HepG2 (cell line): ENCODE results near the gene PNMA8B. TPM values are rescaled to one million over a fixed set of nuclear protein-coding genes. Genes with fewer than 3 reads are reported as not detected.

Experiments used
- ATAC-seq: fragments of 200-7000 bp; cut with Tn5 transposase; 3 replicates; pipeline ENCODE4 v1.9.1; 2020; ENCODE audit warnings: mild to moderate bottlenecking, moderate library complexity
- BruUV-seq: library from RNA; stranded (reverse); fragments of 400-500 nt; replicated peaks from 2 replicates; lab custom pipeline; 2021; lab: Mats Ljungman, UMichigan
- CTCF ChIA-PET: fragments of 300-600 bp; formaldehyde crosslinking; extraction: SDS; loops from one replicate; lab custom pipeline; 2021; ENCODE audit warnings: low total read pairs, inconsistent platforms, low intra/inter-chr PET ratio; lab: Yijun Ruan, JAX
- POLR2A ChIA-PET: fragments of 350-600 bp; sonication (Branson Sonifier 250); formaldehyde crosslinking; loops from one replicate; lab custom pipeline; 2020; ENCODE audit warnings: antibody characterized with exemption, inconsistent platforms; lab: Yijun Ruan, JAX
- DNase-seq: peaks from one replicate; pipeline ENCODE4 v3.0.0-alpha.2; 2015; ENCODE audit warnings: low spot score
- FAIRE-seq: peaks from 3 replicates; lab custom pipeline; 2011; peaks lifted over from hg19 to GRCh38; lab: Jason Lieb, UNC
- H2AFZ ChIP-seq: one replicate; pipeline ENCODE4 v1.6.1; 2011; ENCODE audit warnings: low read length, inconsistent platforms
- H3K27ac ChIP-seq: fragments of 300-600 bp; 3 replicates; pipeline ENCODE4 v1.8.0; 2011; ENCODE audit warnings: mixed run types, mild to moderate bottlenecking, mixed read lengths, low read length, inconsistent platforms; ENCODE audit not compliant: insufficient read depth; ENCODE audit errors: extremely low read length
- H3K27me3 ChIP-seq, 2 experiments: fragments of 200-600 bp in 1 of 2; 2 replicates in 1 of 2; 3 replicates in 1 of 2; pipeline versions ENCODE4 v1.6.0 to v1.8.0; 2011; ENCODE audit warnings: low read length in 2 of 2, mild to moderate bottlenecking in 2 of 2, moderate library complexity in 2 of 2, inconsistent platforms in 1 of 2; ENCODE audit not compliant: insufficient read depth in 2 of 2, control insufficient read depth in 1 of 2
- H3K36me3 ChIP-seq, 2 experiments: fragments of 200-600 bp in 1 of 2; replicated peaks in 1 of 2; 2 replicates in 1 of 2; 3 replicates in 1 of 2; pipeline versions ENCODE4 v1.5.1 to v1.8.0; 2011; ENCODE audit warnings: low read length in 2 of 2, inconsistent platforms in 1 of 2; ENCODE audit not compliant: insufficient read depth in 2 of 2, control insufficient read depth in 1 of 2
- H3K4me1 ChIP-seq: 2 replicates; pipeline ENCODE4 v1.5.1; 2012; ENCODE audit warnings: low read length, inconsistent platforms; ENCODE audit not compliant: insufficient read depth
- H3K4me2 ChIP-seq: 2 replicates; pipeline ENCODE4 v1.6.0; 2011; ENCODE audit warnings: low read depth, low read length, inconsistent platforms
- H3K4me3 ChIP-seq, 3 experiments: fragments of 200-600 bp in 1 of 3; sonication (generic), shearing (Covaris generic) in 1 of 3; replicated peaks in 1 of 3; 2 replicates each; pipeline ENCODE4 v1.5.1; 2011 to 2016; ENCODE audit warnings: low read length in 3 of 3, inconsistent platforms in 2 of 3, low read depth in 2 of 3, mild to moderate bottlenecking in 2 of 3, control low read depth in 1 of 3, mixed read lengths in 1 of 3; ENCODE audit not compliant: insufficient read depth in 1 of 3
- H3K79me2 ChIP-seq: one replicate; pipeline ENCODE4 v1.6.1; 2011; ENCODE audit warnings: low read length, inconsistent platforms; ENCODE audit not compliant: insufficient read depth
- H3K9ac ChIP-seq: 2 replicates; pipeline ENCODE4 v1.6.0; 2011; ENCODE audit warnings: mild to moderate bottlenecking, low read depth, low read length, inconsistent platforms; ENCODE audit not compliant: insufficient read depth
- H3K9me3 ChIP-seq: 2 replicates; pipeline ENCODE4 v1.5.1; 2012; ENCODE audit warnings: mild to moderate bottlenecking, low read length
- H4K20me1 ChIP-seq: 2 replicates; pipeline ENCODE4 v1.6.0; 2011; ENCODE audit warnings: inconsistent platforms, mild to moderate bottlenecking, low read length, moderate library complexity; ENCODE audit not compliant: insufficient read depth
- IRX3 ChIP-seq: sonication (generic); formaldehyde crosslinking; IDR thresholded peaks from 2 replicates; pipeline ENCODE4 v1.8.1; 2023; ENCODE audit warnings: mild to moderate bottlenecking, low read depth, missing genetic modification reagents, borderline replicate concordance
- MXD4 ChIP-seq: IDR thresholded peaks from 2 replicates; pipeline ENCODE4 v1.6.1; 2016; ENCODE audit warnings: mild to moderate bottlenecking, missing biosample characterization, missing genetic modification reagents
- REST ChIP-seq, 2 experiments: IDR thresholded peaks; 2 replicates each; pipeline ENCODE4 v1.6.1; 2011 to 2012; ENCODE audit warnings: low read length in 2 of 2, borderline replicate concordance in 1 of 2, low read depth in 1 of 2, mild to moderate bottlenecking in 1 of 2, moderate library complexity in 1 of 2
- SKIL ChIP-seq: sonication (generic); formaldehyde crosslinking; IDR thresholded peaks from 2 replicates; pipeline ENCODE4 v1.8.0; 2022; ENCODE audit warnings: missing genetic modification reagents, mild to moderate bottlenecking, moderate library complexity, borderline replicate concordance
- SPEN ChIP-seq: sonication (generic); formaldehyde crosslinking; IDR thresholded peaks from 2 replicates; pipeline ENCODE4 v1.5.1; 2020; ENCODE audit warnings: low read depth, mild to moderate bottlenecking, missing genetic modification reagents
- TFE3 ChIP-seq: IDR thresholded peaks from 2 replicates; pipeline ENCODE4 v1.6.1; 2016
- ZNF337 ChIP-seq: sonication (generic); formaldehyde crosslinking; IDR thresholded peaks from 2 replicates; pipeline ENCODE4 v1.5.1; 2020; ENCODE audit warnings: missing genetic modification reagents, low read depth, mild to moderate bottlenecking, borderline replicate concordance
- ZNF644 ChIP-seq: IDR thresholded peaks from 2 replicates; pipeline ENCODE4 v1.6.1; 2016; ENCODE audit warnings: low read depth
- WGBS: methylation state at CpG from one replicate; pipeline ENCODE4 v1.1.6; 2017; ENCODE audit warnings: low lambda C conversion rate; 5-methylcytosine and 5-hydroxymethylcytosine counted together
- in situ Hi-C: cut with HindIII; loops from 2 replicates; pipeline ENCODE4 v1.10.0; 2017; ENCODE audit warnings: low pct_unique_long_range_greater_than_20kb; ENCODE audit not compliant: extremely low pct_ligation_motif_present
- intact Hi-C: fragments of 100-400 bp; cut with micrococcal nuclease; formaldehyde crosslinking; loops from one replicate; pipeline ENCODE4 v1.10.0; 2022; ENCODE audit not compliant: unreplicated experiment
- polyA plus RNA-seq, 8 experiments: library from polyadenylated mRNA; depleted of rRNA in 3 of 8; stranded (reverse) in 7 of 8; unstranded in 1 of 8; fragments of >200 nt; fragmentation: Illumina TruSeq in 4 of 8; extraction: Trizol in 4 of 8; gene quantifications; 2 replicates each; pipeline versions ENCODE4 v1.2.1 to v1.2.3, GENCODE V29; 2011 to 2016; ENCODE audit warnings: low read depth in 4 of 8, missing spikeins in 1 of 8, mixed read lengths in 1 of 8; ENCODE audit not compliant: insufficient read depth in 1 of 8
- total RNA-seq, 5 experiments: library from RNA; depleted of rRNA; stranded (reverse); fragments of >200 nt; fragmentation: Illumina TruSeq; extraction: Trizol; gene quantifications; 2 replicates each; pipeline ENCODE4 v1.2.3, GENCODE V29; 2016; ENCODE audit warnings: low read depth in 1 of 5

PNMA8B gene
- total and polyA plus RNA-seq, 2 of the 13 experiments (the other 11 are each of a cell fraction or from before 2014, with no cell fraction given) = not detected

- TF ChIP-seq SKIL = no peak
These were observed 49.0 kb upstream of the PNMA8B start (continued) for GRCh38 chr19:46544651-46545050.

GRCh38 chr19:46542428-46543230 lies 47.0 kb upstream of the PNMA8B start:
- ATAC-seq (peak; percentile 77), DNase-seq (peak; percentile 79), FAIRE-seq (peak; percentile 83)
- Histone ChIP-seq H4K20me1 (no peaks in the 10 kb centered on the region), H2AFZ (no peak overlapping the region), H3K27ac (no peak overlapping the region), H3K4me2 (no peak overlapping the region), H3K79me2 (no peaks in the 10 kb centered on the region), H3K27me3 (no peaks in the 10 kb centered on the region), H3K4me3 (no peak overlapping the region), H3K9me3 (no peaks in the 10 kb centered on the region), H3K4me1 (peaks cover 9% of the 10 kb centered on the region), H3K9ac (no peak overlapping the region), H3K36me3 (no peaks in the 10 kb centered on the region)
- ChIA-PET POLR2A (no interaction called here), CTCF (interaction anchor here (0.7 to 1.6 kb wide), 3 partner anchors 13 to 147 kb away, joined by 3 to 27 read pairs (median 5); no protein-coding TSS in a partner anchor)
- no TSS peak for BruUV-seq
- 39% methylated on average over 12 of the region's 15 CpGs for WGBS
- intact Hi-C loops (loop anchor here (1.0 kb wide), 1 partner anchor 13 kb away; no protein-coding TSS in a partner anchor), in situ Hi-C loops (no loop called here)
- TF ChIP-seq IRX3 (CRISPR knock-in tag) (no peak), SKIL (no peak), TFE3 (CRISPR knock-in tag) (no peak), REST (IDR thresholded peaks at IDR 0.05; ENCODE audit: borderline replicate concordance in 1 of 2, low read depth in 1 of 2, low read length in 2 of 2) (no peak), SPEN (CRISPR knock-in tag) (no peak), MXD4 (no peak), ZNF644 (CRISPR knock-in tag) (no peak), ZNF337 (no peak)
